C4-2B (cell line): ENCODE measurements around the gene KIF11.

Experiments
- CTCF ChIP-seq: fragments of 450-650 bp; conservative IDR thresholded peaks from 2 replicates; pipeline ENCODE4 v1.5.1; 2017; ENCODE audit warnings: mild to moderate bottlenecking
- ZFX ChIP-seq: fragments of 450-650 bp; IDR thresholded peaks from 2 replicates; pipeline ENCODE4 v1.6.1; 2017

- TF ChIP-seq CTCF: no peak
- TF ChIP-seq ZFX: no peak
These were observed 84.8 kb downstream of the KIF11 start for GRCh38 chr10:92677708-92678107.
